ENCODE results near the gene FRAS1. TPM values are rescaled to one million over a fixed set of nuclear protein-coding genes. Genes with fewer than 3 reads are reported as not detected.
"Not testable (repeated sequence)": the region's sequence is repeated elsewhere in the genome, so short reads cannot be mapped to it uniquely, and the experiment has no call there.

FRAS1 gene
- total RNA-seq, 4 donors from 2014 or later = 3.1 to 11.4 (median 6.7) TPM

- intact Hi-C loops (cut with DNase I) = no loop called here
- Histone ChIP-seq H3K4me3 (no peak overlapping the region), H3K27me3 (no peaks in the 10 kb centered on the region), H3K4me1 (no peaks in the 10 kb centered on the region), H3K9me3 (no peaks in the 10 kb centered on the region), H3K27ac (no peak overlapping the region), H3K36me3 (no peaks in the 10 kb centered on the region)
- TF ChIP-seq CTCF (IDR thresholded peaks at IDR 0.05) (no peak), POLR2A (IDR thresholded peaks at IDR 0.05) (no peak)
- 50 to 57% methylated on average over 9 of the region's 9 CpGs for WGBS, 2 donors
- DNase-seq = no peak
Measured at GRCh38 chr4:78325271-78326157, 268.4 kb downstream of the FRAS1 start.

GRCh38 chr4:78328591-78328990 lies 271.5 kb downstream of the FRAS1 start:
- H3K4me1 ChIP-seq; H3K27me3 ChIP-seq; H3K36me3 ChIP-seq; H3K27ac ChIP-seq; H3K4me3 ChIP-seq; intact Hi-C loops (cut with DNase I); DNase-seq; H3K9me3 ChIP-seq: not testable (repeated sequence)
- 64 to 78% methylated on average over 2 of the region's 2 CpGs for WGBS, 2 donors

- TF ChIP-seq CTCF (IDR thresholded peaks at IDR 0.05) = no peak
- no peak for TF ChIP-seq POLR2A (IDR thresholded peaks at IDR 0.05)
- Histone ChIP-seq H3K4me3 (no peak overlapping the region), H3K4me1 (peaks cover 0 to under 1% (median 0%) of the 10 kb centered on the region in 3 donors), H3K36me3 (no peaks in the 10 kb centered on the region), H3K9me3 (no peaks in the 10 kb centered on the region), H3K27ac (no peak overlapping the region), H3K27me3 (no peaks in the 10 kb centered on the region)
- WGBS, 2 donors = 71 to 82% methylated on average over 2 of the region's 2 CpGs
- intact Hi-C loops (cut with DNase I) = no loop called here
- no peak for DNase-seq
Measured at GRCh38 chr4:78331186-78331585, 274.1 kb downstream of the FRAS1 start.

GRCh38 chr4:78331965-78332364 lies 274.8 kb downstream of the FRAS1 start:
- WGBS, 2 donors = 80 to 81% methylated on average over 5 of the region's 5 CpGs
- Histone ChIP-seq H3K4me1 (peaks cover 0 to 8% (median 0%) of the 10 kb centered on the region in 3 donors), H3K4me3 (no peak overlapping the region), H3K27me3 (no peaks in the 10 kb centered on the region), H3K27ac (no peak overlapping the region), H3K9me3 (no peaks in the 10 kb centered on the region), H3K36me3 (no peaks in the 10 kb centered on the region)
- no peak for TF ChIP-seq POLR2A (IDR thresholded peaks at IDR 0.05)
- TF ChIP-seq CTCF (IDR thresholded peaks at IDR 0.05) = no peak
- no peak for DNase-seq
- intact Hi-C loops (cut with DNase I) = no loop called here

- TF ChIP-seq POLR2A (IDR thresholded peaks at IDR 0.05) (no peak), CTCF (IDR thresholded peaks at IDR 0.05) (no peak)
Measured at GRCh38 chr4:78332976-78333375, 275.9 kb downstream of the FRAS1 start.

More at GRCh38 chr4:78332976-78333375, 275.9 kb downstream of the FRAS1 start:
- Histone ChIP-seq H3K4me3 (no peak overlapping the region), H3K9me3 (no peaks in the 10 kb centered on the region), H3K27ac (no peak overlapping the region), H3K36me3 (no peaks in the 10 kb centered on the region), H3K27me3 (no peaks in the 10 kb centered on the region), H3K4me1 (peaks cover 0 to 9% (median 0%) of the 10 kb centered on the region in 3 donors)
- no peak for DNase-seq
- WGBS, 2 donors = 50 to 54% methylated on average over 1 of the region's 1 CpG
- intact Hi-C loops (cut with DNase I) = no loop called here
